Body of pancreas (tissue), 4 donors: ENCODE measurements around the gene PCDHA7. TPM values are rescaled to one million over a fixed set of nuclear protein-coding genes. Genes with fewer than 3 reads are reported as not detected.
"Not testable (repeated sequence)": the region's sequence is repeated elsewhere in the genome, so short reads cannot be mapped to it uniquely, and the experiment has no call there.

Source experiments
- ATAC-seq: fragments of 150-250 bp; one replicate; pipeline ENCODE4 v1.9.1; 2016
- DNase-seq, 4 donors: peaks; one replicate each; pipeline ENCODE4 v3.0.0-alpha.2; 2019
- H3K27ac ChIP-seq, 4 donors: fragments of 200-600 bp; sonication (generic); 1 replicate in 3 of 4; 2 replicates in 1 of 4; pipeline versions ENCODE4 v1.5.1 to v1.6.1; 2016 to 2019; ENCODE audit warnings: mild to moderate bottlenecking in 1 of 4, mixed read lengths in 1 of 4, moderate library complexity in 1 of 4
- H3K27me3 ChIP-seq, 2 donors: fragments of 200-600 bp; sonication (generic); one replicate each; pipeline ENCODE4 v1.6.0; 2016; ENCODE audit warnings: mild to moderate bottlenecking in 1 of 2
- H3K36me3 ChIP-seq, 2 donors: fragments of 200-600 bp; sonication (generic); replicated peaks in 1 of 2; 2 replicates each; pipeline ENCODE4 v1.5.1; 2016; ENCODE audit warnings: low read depth in 2 of 2; ENCODE audit not compliant: insufficient read depth in 1 of 2
- H3K4me1 ChIP-seq: fragments of 200-600 bp; sonication (generic); one replicate; pipeline ENCODE4 v1.6.0; 2016
- H3K4me3 ChIP-seq, 2 donors: fragments of 200-600 bp; sonication (generic); 1 replicate in 1 of 2; 2 replicates in 1 of 2; pipeline ENCODE4 v1.5.1; 2016 to 2019
- H3K9me3 ChIP-seq, 3 donors: fragments of 200-600 bp; sonication (generic); 1 replicate in 2 of 3; 2 replicates in 1 of 3; pipeline ENCODE4 v1.5.1; 2016
- CTCF ChIP-seq, 7 experiments: fragments of 450-650 bp in 4 of 7; fragments of 200-600 bp in 3 of 7; sonication (generic) in 3 of 7; IDR thresholded peaks; one replicate each; pipeline ENCODE4 v1.5.1; 2016 to 2019; ENCODE audit warnings: antibody characterized with exemption in 7 of 7
- POLR2A ChIP-seq, 3 donors: fragments of 450-650 bp; IDR thresholded peaks; one replicate each; pipeline ENCODE4 v1.6.1; 2016; ENCODE audit warnings: antibody characterized with exemption in 3 of 3, mild to moderate bottlenecking in 2 of 3
- WGBS, 2 donors: methylation state at CpG; one replicate each; pipeline ENCODE4 v1.1.5; 2017; 5-methylcytosine and 5-hydroxymethylcytosine counted together
- intact Hi-C: fragments of 100-400 bp; cut with DNase I; formaldehyde crosslinking; loops from one replicate; pipeline ENCODE4 v1.15.1; 2023
- total RNA-seq, 2 donors: library from RNA; depleted of rRNA; stranded (reverse); fragments of >200 nt; gene quantifications; one replicate each; pipeline ENCODE4 v1.1.0, GENCODE V29; 2016

PCDHA7 gene
- total RNA-seq, 2 donors from 2014 or later: 1.3 to 3.3 TPM

GRCh38 chr5:140808889-140809291 lies 25.2 kb upstream of the PCDHA7 start:
- no peaks in the 10 kb centered on the region for H3K27me3 ChIP-seq
- H3K4me1 ChIP-seq: no peaks in the 10 kb centered on the region
- ATAC-seq: no peak
- peaks cover 0 to 23% (median 0%) of the 10 kb centered on the region in 3 donors for H3K9me3 ChIP-seq
- no peak overlapping the region for H3K27ac ChIP-seq
- TF ChIP-seq POLR2A (IDR thresholded peaks at IDR 0.05): no peak
- no peak for TF ChIP-seq CTCF (IDR thresholded peaks at IDR 0.05)
- intact Hi-C loops: no loop called here
- no peak overlapping the region for H3K4me3 ChIP-seq
- DNase-seq: peak in 1 of 4 donors; percentile 7
- H3K36me3 ChIP-seq: no peaks in the 10 kb centered on the region
- 64 to 66% methylated on average over 27 to 43 of the region's 43 CpGs for WGBS, 2 donors

- intact Hi-C loops: no loop called here
- H3K27ac ChIP-seq: peak within 1 kb of the TSS in 1 of 4 donors; percentile 31
- ATAC-seq (no peak), DNase-seq (peak in 1 of 4 donors; percentile 54)
- no peaks in the 10 kb centered on the region for H3K4me1 ChIP-seq
- no peaks in the 10 kb centered on the region for H3K36me3 ChIP-seq
- TF ChIP-seq POLR2A (IDR thresholded peaks at IDR 0.05) (no peak), CTCF (IDR thresholded peaks at IDR 0.05) (peak in 5 of 7 experiments; percentile 6 to 22 (median 17))
- H3K4me3 ChIP-seq: no peak within 1 kb of the TSS
- WGBS, 2 donors: 25 to 32% methylated on average over 38 to 39 of the region's 39 CpGs
- H3K9me3 ChIP-seq: peaks cover 0 to 21% (median 4%) of the 10 kb centered on the region in 3 donors
- H3K27me3 ChIP-seq: no peaks in the 10 kb centered on the region
These were observed 12.4 kb upstream of the PCDHA7 start, which contains the start of gene PCDHA5 for GRCh38 chr5:140821375-140822280. PCDHA5 (plus strand) TSS chr5:140821613.

- H3K27ac ChIP-seq: no peak overlapping the region
- H3K4me3 ChIP-seq: no peak overlapping the region
- intact Hi-C loops: no loop called here
- DNase-seq: no peak
- H3K9me3 ChIP-seq: peaks cover 0 to 21% (median 4%) of the 10 kb centered on the region in 3 donors
- ATAC-seq: no peak
- TF ChIP-seq CTCF (IDR thresholded peaks at IDR 0.05): no peak
- TF ChIP-seq POLR2A (IDR thresholded peaks at IDR 0.05): no peak
- WGBS, 2 donors: 19 to 23% methylated on average over 6 of the region's 6 CpGs
- H3K27me3 ChIP-seq: no peaks in the 10 kb centered on the region
- no peaks in the 10 kb centered on the region for H3K36me3 ChIP-seq
- H3K4me1 ChIP-seq: no peaks in the 10 kb centered on the region
These were observed 11.8 kb upstream of the PCDHA7 start for GRCh38 chr5:140822281-140822629.

- DNase-seq, H3K27me3 ChIP-seq, H3K4me1 ChIP-seq, intact Hi-C loops, H3K4me3 ChIP-seq, H3K36me3 ChIP-seq, ATAC-seq, H3K27ac ChIP-seq: not testable (repeated sequence)
- H3K9me3 ChIP-seq: peaks cover 0 to 22% (median 4%) of the 10 kb centered on the region in 3 donors
- 42 to 58% methylated on average over 8 to 46 of the region's 48 CpGs for WGBS, 2 donors
These were observed 11.1 kb upstream of the PCDHA7 start for GRCh38 chr5:140822969-140823368.

- H3K4me1 ChIP-seq: no peaks in the 10 kb centered on the region
- ATAC-seq: no peak
- no peak overlapping the region for H3K4me3 ChIP-seq
- intact Hi-C loops: no loop called here
- no peak for DNase-seq
- H3K36me3 ChIP-seq: no peaks in the 10 kb centered on the region
- no peaks in the 10 kb centered on the region for H3K27me3 ChIP-seq
- TF ChIP-seq CTCF (IDR thresholded peaks at IDR 0.05) (no peak), POLR2A (IDR thresholded peaks at IDR 0.05) (no peak)
- H3K27ac ChIP-seq: no peak overlapping the region
- WGBS, 2 donors: 31 to 43% methylated on average over 3 to 36 of the region's 38 CpGs
- peaks cover 0 to 27% (median 4%) of the 10 kb centered on the region in 3 donors for H3K9me3 ChIP-seq
These were observed 10.6 kb upstream of the PCDHA7 start for GRCh38 chr5:140823475-140823874.
